ENCODE measurements around the gene SOWAHA.

- TF ChIP-seq CTCF (IDR thresholded peaks at IDR 0.05; ENCODE audit: low read length) (no peak), EZH2 (IDR thresholded peaks at IDR 0.05; ENCODE audit: borderline replicate concordance, low read length) (no peak)
Measured at GRCh38 chr5:132777209-132778069, 35.7 kb upstream of the SOWAHA start, which contains the start of gene SEPTIN8.
